HEK293 (cell line): Measurements from ENCODE around the gene KCTD19.

ENCODE experiments used
- CTCF ChIA-PET: fragments of 350-600 bp; formaldehyde crosslinking; extraction: SDS; loops from one replicate; lab custom pipeline; 2021; ENCODE audit warnings: antibody characterized with exemption; lab: Yijun Ruan, JAX
- POLR2A ChIA-PET: fragments of 300-600 bp; formaldehyde crosslinking; extraction: SDS; loops from one replicate; lab custom pipeline; 2020; ENCODE audit warnings: antibody characterized with exemption, inconsistent platforms; lab: Yijun Ruan, JAX
- H3K27ac ChIP-seq: fragments of 200-500 bp; sonication (Bioruptor generic); 2 replicates; pipeline ENCODE4 v1.5.1; 2014; ENCODE audit warnings: low read depth, low read length, control low read depth, inconsistent platforms; ENCODE audit errors: extremely low read depth
- H3K36me3 ChIP-seq, 2 experiments: fragments of 200-500 bp in 1 of 2; sonication (Bioruptor generic) in 1 of 2; 1 replicate in 1 of 2; 2 replicates in 1 of 2; pipeline ENCODE4 v1.5.1; 2014 to 2017; ENCODE audit warnings: inconsistent platforms in 2 of 2, low read length in 2 of 2; ENCODE audit not compliant: control insufficient read depth in 2 of 2, insufficient read depth in 1 of 2
- H3K4me1 ChIP-seq: fragments of 200-500 bp; sonication (Bioruptor generic); 2 replicates; pipeline ENCODE4 v1.5.1; 2014; ENCODE audit warnings: mild to moderate bottlenecking, low read length, inconsistent platforms; ENCODE audit not compliant: control insufficient read depth, insufficient read depth
- H3K4me3 ChIP-seq: 2 replicates; pipeline ENCODE4 v1.5.1; 2011; ENCODE audit warnings: low read depth, mild to moderate bottlenecking, control low read depth, low read length, moderate library complexity
- H3K9me3 ChIP-seq: fragments of 200-500 bp; sonication (Bioruptor generic); 2 replicates; pipeline ENCODE4 v1.5.1; 2014; ENCODE audit warnings: low read depth, low read length, inconsistent platforms; ENCODE audit not compliant: control insufficient read depth, insufficient read depth
- FEZF1 ChIP-seq: fragments of 450-650 bp; formaldehyde crosslinking; IDR thresholded peaks from 2 replicates; pipeline ENCODE4 v1.5.1; 2016; ENCODE audit warnings: missing biosample characterization, missing genetic modification characterization
- KLF10 ChIP-seq: fragments of 450-650 bp; IDR thresholded peaks from 2 replicates; pipeline ENCODE4 v1.5.1; 2018; ENCODE audit warnings: missing biosample characterization, mild to moderate bottlenecking, missing genetic modification characterization
- OVOL3 ChIP-seq: fragments of 450-650 bp; formaldehyde crosslinking; IDR thresholded peaks from 2 replicates; pipeline ENCODE4 v1.5.1; 2016; ENCODE audit warnings: missing biosample characterization, missing genetic modification characterization
- REST ChIP-seq: fragments of 450-650 bp; formaldehyde crosslinking; IDR thresholded peaks from 2 replicates; pipeline ENCODE4 v1.5.1; 2016; ENCODE audit warnings: missing biosample characterization, missing genetic modification characterization
- ZEB2 ChIP-seq: fragments of 450-650 bp; formaldehyde crosslinking; IDR thresholded peaks from 2 replicates; pipeline ENCODE4 v1.5.1; 2016; ENCODE audit warnings: missing biosample characterization, missing genetic modification characterization
- ZFP69B ChIP-seq: fragments of 450-650 bp; formaldehyde crosslinking; IDR thresholded peaks from 2 replicates; pipeline ENCODE4 v1.5.1; 2016; ENCODE audit warnings: missing biosample characterization, missing genetic modification characterization
- ZNF132 ChIP-seq: fragments of 450-650 bp; formaldehyde crosslinking; IDR thresholded peaks from 2 replicates; pipeline ENCODE4 v1.5.1; 2017; ENCODE audit warnings: missing biosample characterization, missing genetic modification characterization, borderline replicate concordance
- ZNF140 ChIP-seq: fragments of 450-650 bp; formaldehyde crosslinking; IDR thresholded peaks from 2 replicates; pipeline ENCODE4 v1.5.1; 2016; ENCODE audit warnings: missing biosample characterization, missing genetic modification characterization
- ZNF202 ChIP-seq: fragments of 450-650 bp; formaldehyde crosslinking; IDR thresholded peaks from 2 replicates; pipeline ENCODE4 v1.5.1; 2016; ENCODE audit warnings: missing biosample characterization, missing genetic modification characterization, borderline replicate concordance
- ZNF211 ChIP-seq: fragments of 450-650 bp; formaldehyde crosslinking; IDR thresholded peaks from 2 replicates; pipeline ENCODE4 v1.5.1; 2016; ENCODE audit warnings: low read depth, missing biosample characterization, missing genetic modification characterization
- ZNF214 ChIP-seq: fragments of 450-650 bp; formaldehyde crosslinking; IDR thresholded peaks from 2 replicates; pipeline ENCODE4 v1.5.1; 2017; ENCODE audit warnings: missing biosample characterization, mild to moderate bottlenecking, missing genetic modification characterization, borderline replicate concordance
- ZNF274 ChIP-seq, 2 experiments: fragments of 200-500 bp in 1 of 2; fragments of 450-650 bp in 1 of 2; sonication (Bioruptor generic) in 1 of 2; formaldehyde crosslinking in 1 of 2; IDR thresholded peaks; 2 replicates each; pipeline versions ENCODE4 v1.5.1 to v1.6.1; 2014 to 2016; ENCODE audit warnings: borderline replicate concordance in 1 of 2, inconsistent platforms in 1 of 2, low read length in 1 of 2, missing biosample characterization in 1 of 2, missing genetic modification characterization in 1 of 2
- ZNF366 ChIP-seq: fragments of 450-650 bp; formaldehyde crosslinking; conservative IDR thresholded peaks from 2 replicates; pipeline ENCODE4 v1.5.1; 2016; ENCODE audit warnings: missing biosample characterization, missing genetic modification characterization
- ZNF398 ChIP-seq: fragments of 450-650 bp; formaldehyde crosslinking; IDR thresholded peaks from 2 replicates; pipeline ENCODE4 v1.5.1; 2017; ENCODE audit warnings: missing biosample characterization, missing genetic modification characterization
- ZNF449 ChIP-seq: fragments of 450-650 bp; formaldehyde crosslinking; IDR thresholded peaks from 2 replicates; pipeline ENCODE4 v1.5.1; 2017; ENCODE audit warnings: missing biosample characterization, mild to moderate bottlenecking, missing genetic modification characterization, moderate library complexity
- ZNF488 ChIP-seq: fragments of 450-650 bp; formaldehyde crosslinking; IDR thresholded peaks from 2 replicates; pipeline ENCODE4 v1.5.1; 2016; ENCODE audit warnings: missing biosample characterization, missing genetic modification characterization
- ZNF600 ChIP-seq: fragments of 450-650 bp; formaldehyde crosslinking; IDR thresholded peaks from 2 replicates; pipeline ENCODE4 v1.5.1; 2016; ENCODE audit warnings: missing biosample characterization, missing genetic modification characterization
- ZNF645 ChIP-seq: fragments of 450-650 bp; formaldehyde crosslinking; IDR thresholded peaks from 2 replicates; pipeline ENCODE4; 2016; ENCODE audit warnings: missing biosample characterization, missing genetic modification characterization
- ZNF658 ChIP-seq: fragments of 450-650 bp; formaldehyde crosslinking; IDR thresholded peaks from 2 replicates; pipeline ENCODE4; 2016; ENCODE audit warnings: missing biosample characterization, missing genetic modification characterization
- ZNF670 ChIP-seq: fragments of 450-650 bp; formaldehyde crosslinking; IDR thresholded peaks from 2 replicates; pipeline ENCODE4 v1.5.1; 2016; ENCODE audit warnings: missing biosample characterization, missing genetic modification characterization, low read depth
- ZNF76 ChIP-seq: fragments of 450-650 bp; formaldehyde crosslinking; IDR thresholded peaks from 2 replicates; pipeline ENCODE4; 2016; ENCODE audit warnings: low read depth, missing biosample characterization, missing genetic modification characterization, borderline replicate concordance
- ZSCAN16 ChIP-seq: fragments of 450-650 bp; formaldehyde crosslinking; IDR thresholded peaks from 2 replicates; pipeline ENCODE4 v1.5.1; 2016; ENCODE audit warnings: missing biosample characterization, missing genetic modification characterization
- ZSCAN5A ChIP-seq: fragments of 450-650 bp; formaldehyde crosslinking; IDR thresholded peaks from 2 replicates; pipeline ENCODE4 v1.5.1; 2016; ENCODE audit warnings: missing biosample characterization, missing genetic modification characterization

KCTD19 gene

GRCh38 chr16:67310561-67310960 is 16.0 kb downstream of the KCTD19 start:
- H3K4me3 ChIP-seq = no peak overlapping the region
- POLR2A ChIA-PET = no interaction called here
- H3K4me1 ChIP-seq = peaks cover 8% of the 10 kb centered on the region; the same call in 1 of the 2 replicates
- no peak for TF ChIP-seq KLF10 (tag by site-specific recombination)
- TF ChIP-seq REST (tag by site-specific recombination) = no peak
- TF ChIP-seq ZNF658 (tag by site-specific recombination) = no peak
- TF ChIP-seq ZSCAN5A (tag by site-specific recombination) = no peak
- TF ChIP-seq ZNF76 (tag by site-specific recombination) = no peak
- no peak for TF ChIP-seq ZNF366 (tag by site-specific recombination)
- no peak for TF ChIP-seq ZNF488 (tag by site-specific recombination)
- TF ChIP-seq ZNF645 (tag by site-specific recombination) = no peak
- no peak for TF ChIP-seq OVOL3 (tag by site-specific recombination)
- TF ChIP-seq FEZF1 (tag by site-specific recombination) = no peak
- TF ChIP-seq ZNF670 = no peak
- TF ChIP-seq, all 188 proteins: peak for 0
- Histone ChIP-seq H3K9me3 (no peaks in the 10 kb centered on the region), H3K36me3 (no peaks in the 10 kb centered on the region), H3K27ac (no peak overlapping the region)
- CTCF ChIA-PET = interaction anchor here (1.1 kb wide), 1 partner anchor 155 kb away, joined by 3 read pairs; no protein-coding TSS in a partner anchor

GRCh38 chr16:67305216-67306071 is 21.1 kb downstream of the KCTD19 start:
- Histone ChIP-seq H3K27ac (no peak overlapping the region), H3K4me1 (no peaks in the 10 kb centered on the region), H3K9me3 (no peaks in the 10 kb centered on the region), H3K4me3 (no peak overlapping the region), H3K36me3 (no peaks in the 10 kb centered on the region)
- POLR2A ChIA-PET = no interaction called here
- CTCF ChIA-PET = interaction anchor here (0.5 kb wide), 1 partner anchor 1479 kb away, joined by 6 read pairs; no protein-coding TSS in a partner anchor
- TF ChIP-seq ZEB2 (tag by site-specific recombination) = no peak
- no peak for TF ChIP-seq ZSCAN16
- no peak for TF ChIP-seq ZNF132 (tag by site-specific recombination)
- TF ChIP-seq ZNF600 (tag by site-specific recombination) = no peak
- TF ChIP-seq ZNF202 = no peak
- no peak for TF ChIP-seq ZNF140 (tag by site-specific recombination)
- no peak for TF ChIP-seq ZNF214 (tag by site-specific recombination)
- no peak for TF ChIP-seq ZNF398 (tag by site-specific recombination)
- no peak for TF ChIP-seq ZFP69B (tag by site-specific recombination)
- no peak for TF ChIP-seq ZNF449 (tag by site-specific recombination)
- no peak for TF ChIP-seq ZNF211 (tag by site-specific recombination)
- TF ChIP-seq ZNF274 (IDR thresholded peaks at IDR 0.05; ENCODE audit: low read length) = no peak
- TF ChIP-seq ZNF274 (tag by site-specific recombination; IDR thresholded peaks at IDR 0.05; ENCODE audit: borderline replicate concordance) = no peak
